MCF 10A (cell line): ENCODE measurements around the gene CFAP46. TPM values are rescaled to one million over a fixed set of nuclear protein-coding genes. Genes with fewer than 3 reads are reported as not detected.
"Not testable (repeated sequence)": the region's sequence is repeated elsewhere in the genome, so short reads cannot be mapped to it uniquely, and the experiment has no call there.

ENCODE experiments used
- BruUV-seq: library from RNA; stranded (reverse); fragments of 400-500 nt; replicated peaks from 2 replicates; lab custom pipeline; 2021; lab: Mats Ljungman, UMichigan
- CTCF ChIA-PET: fragments of 300-600 bp; sonication (Branson Sonifier 250); formaldehyde crosslinking; extraction: SDS; loops from one replicate; lab custom pipeline; 2021; ENCODE audit warnings: antibody characterized with exemption, inconsistent platforms; lab: Yijun Ruan, JAX
- POLR2A ChIA-PET: fragments of 300-600, 350-650 bp; sonication (Branson Sonifier 250); formaldehyde crosslinking; extraction: SDS; loops from one replicate; lab custom pipeline; 2020; ENCODE audit warnings: antibody characterized with exemption, inconsistent platforms; lab: Yijun Ruan, JAX
- DNase-seq: peaks from one replicate; pipeline ENCODE4 v3.0.0-alpha.2; 2018; ENCODE audit not compliant: unreplicated experiment
- H3K27ac Mint-ChIP-seq: one replicate; pipeline ENCODE4 v1.8.0; 2022; ENCODE audit warnings: mild to moderate bottlenecking, low read depth, mixed read lengths; ENCODE audit not compliant: unreplicated experiment
- H3K27me3 Mint-ChIP-seq: one replicate; pipeline ENCODE4 v1.8.0; 2022; ENCODE audit warnings: mixed read lengths; ENCODE audit not compliant: insufficient read depth, unreplicated experiment
- H3K36me3 Mint-ChIP-seq: one replicate; pipeline ENCODE4 v1.8.0; 2022; ENCODE audit warnings: mild to moderate bottlenecking, moderate library complexity, mixed read lengths; ENCODE audit not compliant: insufficient read depth, unreplicated experiment
- H3K4me1 Mint-ChIP-seq: one replicate; pipeline ENCODE4 v1.8.0; 2022; ENCODE audit warnings: mixed read lengths; ENCODE audit not compliant: insufficient read depth, unreplicated experiment
- H3K4me3 Mint-ChIP-seq: one replicate; pipeline ENCODE4 v1.8.0; 2022; ENCODE audit warnings: mild to moderate bottlenecking, moderate library complexity, mixed read lengths; ENCODE audit not compliant: unreplicated experiment
- H3K9me3 Mint-ChIP-seq: one replicate; pipeline ENCODE4 v1.8.0; 2022; ENCODE audit warnings: mixed read lengths; ENCODE audit not compliant: unreplicated experiment
- CTCF ChIP-seq: fragments of 200-600 bp; IDR thresholded peaks from one replicate; pipeline ENCODE4 v1.8.0; 2022; ENCODE audit warnings: antibody characterized with exemption, mild to moderate bottlenecking; ENCODE audit not compliant: unreplicated experiment
- intact Hi-C: fragments of 100-400 bp; cut with micrococcal nuclease; formaldehyde crosslinking; loops from 2 replicates; pipeline ENCODE4 v1.14.1; 2022
- total RNA-seq: library from RNA; stranded (reverse); gene quantifications from 2 replicates; pipeline ENCODE4 v1.2.3, GENCODE V29; 2022

CFAP46 gene
- total RNA-seq, 1 experiment from 2014 or later = 0.33 TPM

- Mint-ChIP-seq H3K27me3 (peaks cover 36% of the 10 kb centered on the region), H3K36me3 (no peaks in the 10 kb centered on the region), H3K27ac (no peak overlapping the region), H3K4me3 (no peak overlapping the region), H3K9me3 (peaks cover 9% of the 10 kb centered on the region), H3K4me1 (no peaks in the 10 kb centered on the region)
- ChIA-PET CTCF (interaction anchor here (0.7 to 0.8 kb wide), 2 partner anchors 174 to 516 kb away, joined by 3 to 5 read pairs; no protein-coding TSS in a partner anchor), POLR2A (no interaction called here)
- intact Hi-C loops = no loop called here
- DNase-seq = no peak
- no TSS peak for BruUV-seq
- TF ChIP-seq CTCF = no peak
Observed at GRCh38 chr10:132827861-132828539, 114.4 kb downstream of the CFAP46 start.

DNA sequence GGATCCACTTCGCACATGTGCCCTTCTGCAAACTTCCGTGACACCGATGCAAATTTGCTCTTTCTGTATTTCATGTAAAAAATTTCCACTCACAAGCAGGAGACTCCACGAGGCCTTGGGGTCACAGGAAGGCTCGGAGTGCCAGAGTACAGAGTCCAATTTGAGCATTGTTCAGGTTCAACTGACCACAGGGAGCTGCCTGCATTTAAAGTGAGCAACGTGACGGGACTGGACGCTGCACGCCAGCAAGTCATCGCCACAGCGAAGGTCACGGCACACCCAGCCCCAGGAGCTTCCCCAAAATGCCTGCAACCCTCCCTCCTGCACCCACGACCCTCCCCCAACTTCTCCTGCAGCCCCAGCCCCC, 115.0 kb downstream of the CFAP46 start:
- TF ChIP-seq CTCF = no peak
- Mint-ChIP-seq H3K36me3 (no peaks in the 10 kb centered on the region), H3K27ac (no peak overlapping the region), H3K4me1 (no peaks in the 10 kb centered on the region), H3K4me3 (no peak overlapping the region), H3K9me3 (peaks cover 9% of the 10 kb centered on the region), H3K27me3 (peaks cover 34% of the 10 kb centered on the region)
- ChIA-PET CTCF (interaction anchor here (0.7 to 0.8 kb wide), 2 partner anchors 173 to 516 kb away, joined by 3 to 5 read pairs; no protein-coding TSS in a partner anchor), POLR2A (no interaction called here)
- no peak for DNase-seq
- BruUV-seq = no TSS peak
- intact Hi-C loops = no loop called here

GRCh38 chr10:132826524-132827422, 115.6 kb downstream of the CFAP46 start:
- no peak overlapping the region for H3K4me3 Mint-ChIP-seq
- ChIA-PET POLR2A (no interaction called here), CTCF (interaction anchor here (0.7 to 0.8 kb wide), 2 partner anchors 173 to 517 kb away, joined by 3 to 5 read pairs; no protein-coding TSS in a partner anchor)
- no TSS peak for BruUV-seq
- peaks cover 28% of the 10 kb centered on the region for H3K27me3 Mint-ChIP-seq
- no peak for DNase-seq
- no peak for TF ChIP-seq CTCF
- H3K4me1 Mint-ChIP-seq = no peaks in the 10 kb centered on the region
- intact Hi-C loops = no loop called here
- H3K27ac Mint-ChIP-seq = no peak overlapping the region
- peaks cover 9% of the 10 kb centered on the region for H3K9me3 Mint-ChIP-seq
- no peaks in the 10 kb centered on the region for H3K36me3 Mint-ChIP-seq

GRCh38 chr10:132825783-132826523, 116.4 kb downstream of the CFAP46 start:
- POLR2A ChIA-PET, BruUV-seq, H3K4me3 Mint-ChIP-seq, H3K9me3 Mint-ChIP-seq, CTCF ChIA-PET, H3K27ac Mint-ChIP-seq, H3K36me3 Mint-ChIP-seq, H3K4me1 Mint-ChIP-seq, intact Hi-C loops, DNase-seq: not testable (repeated sequence)
- H3K27me3 Mint-ChIP-seq = peaks cover 20% of the 10 kb centered on the region
